Renal cortex interstitium (tissue), 11 donors: ENCODE results near the gene PALD1. TPM values are rescaled to one million over a fixed set of nuclear protein-coding genes. Genes with fewer than 3 reads are reported as not detected.

Source experiments
- DNase-seq, 11 donors: peaks; one replicate each; pipeline ENCODE4 v3.0.0-alpha.2; 2013; ENCODE audit warnings: low read depth in 9 of 11, low spot score in 4 of 11; ENCODE audit errors: extremely low read depth in 1 of 11
- polyA plus RNA-seq, 3 donors: library from polyadenylated mRNA; unstranded; fragments of 120-200 nt; gene quantifications; one replicate each; pipeline ENCODE4 v1.2.1, GENCODE V29; 2013; ENCODE audit not compliant: insufficient read length in 3 of 3

PALD1 gene
- polyA plus RNA-seq, 3 donors = 10.1 to 12.8 (median 11.9) TPM

DNA sequence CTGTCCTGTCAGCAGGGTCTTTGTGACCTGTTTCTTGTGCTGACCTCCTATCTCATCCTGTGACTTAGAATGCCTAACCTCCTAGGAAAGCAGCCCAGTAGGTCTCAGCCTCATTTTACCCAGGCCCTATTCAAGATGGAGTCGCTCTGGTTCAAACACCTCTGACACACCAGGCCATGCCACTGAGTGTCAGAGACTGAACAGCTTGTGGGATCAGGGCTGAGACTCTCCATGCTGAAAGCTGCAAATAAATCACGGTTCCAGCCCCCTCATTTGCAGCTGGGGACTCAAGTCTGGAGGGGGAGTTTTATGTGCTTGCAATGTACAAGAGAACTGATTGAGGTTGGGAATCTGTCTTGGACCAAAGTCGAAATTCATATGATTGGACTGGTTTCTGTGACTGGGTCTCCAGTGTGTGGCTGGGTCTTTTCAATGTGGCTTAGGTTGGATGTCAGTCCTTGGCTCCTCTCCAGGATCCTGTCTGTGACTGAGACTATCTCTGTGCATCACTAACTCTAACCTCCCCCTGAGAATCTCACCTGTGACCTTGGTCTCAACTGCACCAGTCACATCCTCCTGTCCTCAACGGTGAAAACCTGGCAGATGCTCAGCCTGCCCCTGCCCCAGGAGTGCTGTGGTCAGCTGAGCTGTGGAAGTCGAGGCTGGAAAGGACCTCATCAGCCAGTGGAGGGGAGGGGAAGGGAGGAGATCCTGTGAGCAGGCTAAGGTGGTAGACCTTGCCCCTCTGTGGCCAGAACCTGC is 112.3 kb downstream of the PALD1 start:
- DNase-seq = peak in 4 of 11 donors; percentile 34 to 42 (median 40)

DNA sequence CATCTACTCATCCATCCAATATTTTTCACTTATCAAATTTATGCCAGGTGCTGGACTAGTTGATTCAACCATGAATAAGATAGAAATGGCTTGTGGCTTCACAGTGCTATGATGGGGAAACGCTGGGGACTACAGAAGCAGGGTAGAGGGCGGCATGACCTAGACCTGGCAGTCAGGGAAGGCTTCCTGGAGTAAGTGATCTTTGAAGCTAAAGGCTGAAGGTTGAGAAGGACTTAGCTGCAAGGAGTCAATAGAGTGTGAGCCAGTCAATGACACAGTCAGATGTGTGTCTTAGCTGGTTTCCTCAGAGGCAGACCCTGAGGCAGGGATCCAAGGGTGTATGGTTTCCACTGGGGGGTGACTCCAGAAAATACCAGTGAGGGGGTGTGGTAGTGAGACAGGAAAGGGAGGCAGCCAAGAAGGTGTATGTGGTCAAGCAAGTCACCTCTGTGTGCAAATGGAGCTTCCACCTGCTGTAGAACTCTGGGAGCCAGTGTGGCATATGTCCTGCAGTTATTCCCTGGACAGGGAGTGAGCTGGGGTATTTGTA is 113.7 kb downstream of the PALD1 start:
- no peak for DNase-seq

DNA sequence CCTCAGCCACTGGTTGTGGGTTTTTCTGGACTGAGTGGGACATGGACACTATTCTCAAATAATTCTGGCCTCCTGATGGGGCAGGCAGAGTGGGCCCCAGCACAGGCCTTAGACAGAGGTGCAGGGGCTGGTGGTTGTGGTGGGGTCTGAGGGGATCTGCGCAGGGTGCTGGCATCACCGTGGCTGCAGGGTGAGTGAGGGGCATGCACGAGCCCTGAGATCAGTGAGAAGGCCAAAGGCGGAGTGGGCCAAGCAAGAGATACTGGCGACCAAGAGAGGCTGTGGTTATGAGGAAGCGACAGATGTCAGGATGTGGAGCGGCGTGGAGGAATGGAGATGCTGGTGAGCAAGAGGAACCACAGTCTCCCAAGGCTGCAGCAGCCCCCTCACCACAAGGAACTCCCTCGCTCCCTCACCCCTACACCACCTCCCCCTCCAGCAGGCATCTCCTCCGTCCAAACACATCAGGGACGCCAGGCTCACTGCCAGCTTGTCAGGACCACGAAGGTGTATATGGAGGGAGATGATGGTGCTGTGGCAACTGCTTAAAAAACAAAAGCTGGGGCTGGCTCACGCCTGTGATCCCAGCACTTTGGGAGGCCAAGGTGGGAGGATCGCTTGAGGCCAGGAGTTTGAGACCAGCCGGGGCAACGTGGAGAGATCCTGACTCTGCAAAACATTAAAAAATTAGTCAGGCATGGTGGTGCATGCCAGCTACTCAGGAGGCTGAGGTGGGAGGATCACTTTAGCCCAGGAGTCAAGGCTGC is 114.4 kb downstream of the PALD1 start:
- no peak for DNase-seq

DNA sequence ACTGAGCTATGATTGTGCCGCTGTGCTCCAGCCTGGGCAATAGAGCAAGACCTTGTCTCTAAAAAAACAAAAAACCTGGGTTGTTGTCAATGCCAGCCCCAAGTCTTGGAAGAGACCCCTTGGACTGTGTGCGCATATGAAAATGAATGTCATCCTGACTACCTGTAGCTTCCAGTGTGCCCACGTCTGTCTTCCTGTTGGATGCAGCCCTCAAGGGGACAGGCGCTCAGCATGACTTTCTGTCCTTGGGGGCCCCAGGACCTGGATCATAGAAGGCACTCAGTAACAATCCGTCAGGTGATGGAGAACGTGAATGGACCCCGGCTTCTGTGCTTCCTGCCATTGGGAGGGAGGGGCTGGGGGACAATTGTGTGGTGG is 114.9 kb downstream of the PALD1 start:
- no peak for DNase-seq

DNA sequence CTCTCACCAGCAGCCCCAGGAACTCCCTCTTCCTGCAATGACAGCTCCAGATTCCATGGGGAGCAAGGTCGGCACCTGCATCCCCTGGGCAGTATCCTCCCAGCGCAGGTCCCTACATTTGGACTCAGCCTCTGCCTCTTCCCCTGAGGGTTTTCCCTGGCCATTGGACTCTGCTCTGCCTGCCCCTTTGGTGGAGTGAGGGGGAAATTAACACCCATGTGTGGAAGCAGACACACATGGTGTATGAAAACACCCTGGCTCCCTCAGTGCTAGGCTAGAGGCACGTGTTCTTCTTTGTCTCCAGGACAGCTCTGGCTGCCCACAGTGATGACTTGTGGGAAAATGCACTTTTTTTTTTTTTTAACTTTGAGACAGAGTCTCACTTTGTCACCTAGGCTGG is 115.6 kb downstream of the PALD1 start:
- DNase-seq = no peak

DNA sequence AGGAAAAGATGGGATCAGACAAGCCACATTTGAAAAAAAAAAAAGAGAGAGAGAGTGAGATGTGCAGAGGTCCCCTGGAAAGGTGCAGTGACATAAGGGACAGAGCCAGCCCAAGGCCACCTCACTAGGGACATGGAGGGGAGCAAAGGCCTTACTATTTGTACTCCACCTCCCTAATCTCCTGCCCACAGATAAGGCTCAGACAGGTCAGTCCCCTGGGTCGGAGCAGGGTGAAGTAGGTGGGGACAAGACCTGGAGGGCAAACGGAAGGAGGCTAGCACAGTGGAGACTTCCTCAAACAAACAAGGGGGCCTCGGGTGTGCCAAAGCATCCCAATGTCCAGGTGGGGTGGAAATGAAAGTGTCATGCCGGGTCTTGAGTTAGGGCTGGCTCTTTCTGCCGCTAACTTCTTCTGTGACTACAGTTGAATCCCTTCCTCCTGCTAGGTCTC is 117.0 kb downstream of the PALD1 start:
- no peak for DNase-seq

DNA sequence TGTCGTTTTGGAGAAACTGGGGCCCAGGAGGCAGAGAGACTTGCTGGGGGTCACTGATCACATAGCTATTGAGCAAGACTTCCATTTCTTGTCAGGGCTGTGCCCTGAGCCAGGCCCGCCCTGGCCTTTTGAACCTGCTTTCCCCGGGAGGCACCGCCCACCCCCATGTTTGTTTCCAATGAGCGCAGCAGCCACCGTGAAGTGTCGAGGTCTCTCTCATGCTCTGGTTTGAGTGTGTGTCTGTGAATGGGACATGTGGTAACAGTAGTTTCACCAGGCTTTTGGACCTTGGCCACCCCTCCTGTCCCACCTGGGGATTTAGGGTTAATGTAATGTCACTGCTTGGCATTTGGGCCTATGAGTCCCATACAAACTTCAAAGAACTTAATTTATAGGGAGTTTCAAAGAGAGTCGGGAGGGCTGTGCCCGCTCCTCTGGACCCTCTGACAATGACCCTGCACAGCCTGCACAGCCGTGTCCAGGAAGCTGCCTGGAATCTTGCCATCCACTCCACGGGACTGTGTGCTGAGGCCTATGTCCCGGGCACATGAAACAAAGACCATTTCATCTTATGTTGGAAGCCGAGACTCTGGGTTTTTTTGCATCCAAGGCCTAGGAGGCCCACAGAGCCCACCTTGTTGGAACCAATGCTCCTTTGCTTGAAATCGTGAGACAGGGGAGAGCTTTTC is 117.7 kb downstream of the PALD1 start:
- DNase-seq = no peak

DNA sequence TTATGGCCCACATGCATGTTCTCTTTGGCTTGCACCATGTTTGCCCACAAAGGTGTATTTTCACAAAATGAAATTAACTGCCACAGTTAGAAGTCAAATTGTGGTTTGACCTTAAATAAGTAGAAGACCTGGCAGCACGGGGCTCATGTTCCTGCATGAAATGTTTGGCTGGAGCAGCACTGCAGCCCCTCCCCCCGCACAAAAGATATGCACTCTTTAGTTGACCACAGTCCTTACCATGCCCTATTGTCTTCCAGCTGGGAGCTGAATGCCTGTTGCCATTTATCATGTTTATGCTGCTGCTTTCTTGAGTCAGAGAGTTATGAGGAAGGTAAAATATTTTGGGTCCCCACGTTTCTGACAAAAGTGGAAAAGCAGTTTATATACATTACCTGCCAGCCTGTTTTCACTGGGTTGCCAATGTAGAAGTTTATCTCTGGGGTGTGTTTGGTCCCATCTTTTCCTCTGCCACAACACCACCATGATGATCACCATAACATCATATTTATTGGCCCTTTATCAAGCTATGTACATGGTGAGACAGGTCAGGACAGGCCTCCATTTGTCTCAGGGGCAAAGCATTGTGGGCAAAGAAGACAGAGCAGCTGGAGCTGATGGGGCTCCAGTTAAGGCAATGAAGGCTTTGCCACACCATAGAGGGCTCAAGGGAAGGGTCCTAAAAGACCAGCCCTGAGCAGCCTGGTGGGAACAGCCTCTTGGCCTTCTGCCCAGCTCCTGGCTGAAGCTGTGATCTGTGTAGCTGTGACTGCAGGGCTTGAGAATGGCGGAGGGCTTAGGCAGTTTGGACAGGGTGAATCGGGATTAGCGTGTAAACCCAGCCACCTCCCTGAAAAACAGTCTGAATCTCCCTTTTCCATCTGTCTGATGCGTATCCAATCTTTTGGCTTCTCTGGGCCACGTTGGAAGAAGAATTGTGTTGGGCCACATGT is 118.6 kb downstream of the PALD1 start:
- no peak for DNase-seq

GRCh38 chr10:70597856-70598815 is 119.6 kb downstream of the PALD1 start:
- DNase-seq = no peak

- DNase-seq = no peak
Measured at GRCh38 chr10:70598857-70599295, 120.3 kb downstream of the PALD1 start.

DNA sequence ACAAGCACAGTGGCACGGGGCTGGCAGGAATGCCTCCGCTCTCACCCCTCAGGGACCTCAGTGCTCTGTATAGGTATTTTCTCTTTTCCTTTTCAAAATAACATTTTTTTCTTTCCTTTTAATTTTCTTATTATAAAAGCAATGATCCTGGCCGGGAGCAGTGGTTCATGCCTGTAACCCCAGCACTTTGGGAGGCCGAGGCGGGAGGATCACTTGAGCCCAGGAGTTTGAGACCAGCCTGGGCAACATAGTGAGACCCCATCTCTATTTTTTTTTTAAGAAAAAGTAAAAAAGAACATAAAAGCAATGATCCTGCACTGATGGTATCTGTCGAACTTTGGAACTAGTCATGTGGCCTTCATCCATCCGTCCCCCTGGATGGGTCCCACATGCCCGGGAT is 120.8 kb downstream of the PALD1 start:
- DNase-seq = no peak

GRCh38 chr10:70599791-70600190 is 121.2 kb downstream of the PALD1 start:
- DNase-seq = no peak

- DNase-seq = no peak
Measured at GRCh38 chr10:70600512-70601395, 122.2 kb downstream of the PALD1 start.

DNA sequence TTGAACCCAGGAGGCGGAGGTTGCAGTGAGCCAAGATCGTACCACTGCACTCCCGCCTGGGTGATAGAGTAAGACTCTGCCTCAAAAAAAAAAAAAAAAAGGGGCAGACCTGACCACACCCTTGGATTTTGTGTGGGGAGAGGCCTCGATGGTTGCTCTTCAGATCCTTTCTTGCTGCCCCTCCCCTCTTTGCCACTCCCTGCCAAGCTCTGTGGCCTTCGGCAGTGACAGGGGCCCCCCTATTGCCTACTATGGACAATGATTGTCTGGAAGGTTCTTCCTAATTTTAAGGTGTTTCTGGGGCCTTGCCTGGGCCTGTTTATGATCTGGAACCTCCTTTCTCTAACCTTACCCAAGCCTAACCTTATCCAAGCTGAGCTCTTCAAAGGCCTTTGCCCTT is 123.2 kb downstream of the PALD1 start:
- no peak for DNase-seq

GRCh38 chr10:70602665-70603448 is 124.3 kb downstream of the PALD1 start, which contains the start of gene PRF1:
TSS of gene PRF1 (minus strand) at chr10:70602741. CDS start at chr10:70600902, 1,839 bp downstream.
- no peak for DNase-seq

DNA sequence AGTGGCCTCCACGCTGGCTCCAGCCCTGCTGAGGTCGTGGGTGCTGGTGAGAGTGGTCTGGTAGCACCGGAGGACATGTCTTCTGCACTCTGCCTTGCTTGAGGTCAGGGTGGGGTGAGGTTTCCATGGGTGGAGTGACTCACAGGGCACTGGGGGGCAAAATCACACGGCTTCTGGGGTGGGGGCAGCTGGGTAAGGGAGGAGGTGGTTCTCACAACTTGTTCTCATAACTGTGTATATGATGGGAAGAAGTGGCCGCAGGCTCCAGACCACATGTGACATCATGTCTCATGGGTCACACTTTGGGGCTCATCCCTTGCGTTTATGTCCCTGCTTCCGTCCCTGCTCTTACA is 124.9 kb downstream of the PALD1 start:
- no peak for DNase-seq
